ENCODE data around the gene PUM1. TPM values are rescaled to one million over a fixed set of nuclear protein-coding genes. Genes with fewer than 3 reads are reported as not detected.

PUM1 gene
- total RNA-seq, 1 experiment from 2014 or later = 43.3 TPM

GRCh38 chr1:30948278-30948677 lies 117.2 kb downstream of the PUM1 start:
- H3K9ac ChIP-seq (ENCODE audit: low read length) = no peak overlapping the region
- H3F3A ChIP-seq (ENCODE audit: low read length, unreplicated experiment) = no peaks in the 10 kb centered on the region
- intact Hi-C loops (cut with micrococcal nuclease) = no loop called here
- ATAC-seq = no peak
- no peak overlapping the region for H2AFZ ChIP-seq (ENCODE audit: low read length)
- H3K36me3 ChIP-seq (ENCODE audit: low read depth, low read length) = peaks cover 76% of the 10 kb centered on the region
- no peaks in the 10 kb centered on the region for H3K27me3 ChIP-seq (ENCODE audit: low read length)
- H3K4me3 ChIP-seq (ENCODE audit: low read length) = no peak overlapping the region
- H3K9me2 ChIP-seq (replicated peaks; ENCODE audit: low read length) = no peaks in the 10 kb centered on the region
- H4K20me1 ChIP-seq (ENCODE audit: low read length) = no peaks in the 10 kb centered on the region
- ChIA-PET POLR2A (ENCODE audit: unreplicated experiment) (no interaction called here), CTCF (no interaction called here)
- H3K27ac ChIP-seq (ENCODE audit: low read length) = no peak overlapping the region
- TF ChIP-seq EZH2phosphoT487 (IDR thresholded peaks at IDR 0.05; ENCODE audit: borderline replicate concordance, low read length) = no peak
- TF ChIP-seq, protein P1, sequence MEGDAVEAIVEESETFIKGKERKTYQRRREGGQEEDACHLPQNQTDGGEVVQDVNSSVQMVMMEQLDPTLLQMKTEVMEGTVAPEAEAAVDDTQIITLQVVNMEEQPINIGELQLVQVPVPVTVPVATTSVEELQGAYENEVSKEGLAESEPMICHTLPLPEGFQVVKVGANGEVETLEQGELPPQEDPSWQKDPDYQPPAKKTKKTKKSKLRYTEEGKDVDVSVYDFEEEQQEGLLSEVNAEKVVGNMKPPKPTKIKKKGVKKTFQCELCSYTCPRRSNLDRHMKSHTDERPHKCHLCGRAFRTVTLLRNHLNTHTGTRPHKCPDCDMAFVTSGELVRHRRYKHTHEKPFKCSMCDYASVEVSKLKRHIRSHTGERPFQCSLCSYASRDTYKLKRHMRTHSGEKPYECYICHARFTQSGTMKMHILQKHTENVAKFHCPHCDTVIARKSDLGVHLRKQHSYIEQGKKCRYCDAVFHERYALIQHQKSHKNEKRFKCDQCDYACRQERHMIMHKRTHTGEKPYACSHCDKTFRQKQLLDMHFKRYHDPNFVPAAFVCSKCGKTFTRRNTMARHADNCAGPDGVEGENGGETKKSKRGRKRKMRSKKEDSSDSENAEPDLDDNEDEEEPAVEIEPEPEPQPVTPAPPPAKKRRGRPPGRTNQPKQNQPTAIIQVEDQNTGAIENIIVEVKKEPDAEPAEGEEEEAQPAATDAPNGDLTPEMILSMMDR (conservative IDR thresholded peaks at IDR 0.05; ENCODE audit: low read depth, low read length) = no peak
- no peak for TF ChIP-seq EZH2 (IDR thresholded peaks at IDR 0.05; ENCODE audit: low read length, unreplicated experiment)
- DNase-seq = no peak
- H3K4me2 ChIP-seq (ENCODE audit: low read length) = no peak overlapping the region
- BruUV-seq (replicated peaks) = no TSS peak
- H3K9me3 ChIP-seq (ENCODE audit: low read length) = no peaks in the 10 kb centered on the region
- no peaks in the 10 kb centered on the region for H3K4me1 ChIP-seq (ENCODE audit: insufficient read depth, low read length)
- no peaks in the 10 kb centered on the region for H3K79me2 ChIP-seq (ENCODE audit: low read length)

DNA sequence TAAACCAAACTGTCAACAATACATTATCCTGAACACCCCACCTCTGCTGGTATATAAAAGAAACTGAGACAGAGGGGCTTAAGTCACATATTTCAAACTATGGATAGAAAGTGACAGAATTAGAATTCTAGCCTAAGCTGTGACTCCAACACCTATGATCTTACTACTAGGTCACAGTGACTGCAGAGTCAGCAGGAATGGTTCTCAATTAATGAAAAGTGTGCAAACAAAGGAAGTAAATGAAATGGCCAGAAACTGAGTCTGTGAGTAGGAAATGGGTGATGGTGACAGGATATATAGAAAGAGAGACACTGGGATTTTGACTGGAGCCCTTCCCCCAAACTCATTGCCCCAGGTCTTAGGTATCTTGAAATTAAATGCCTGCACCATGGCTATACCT lies 118.3 kb downstream of the PUM1 start:
- no TSS peak for BruUV-seq (replicated peaks)
- ATAC-seq (no peak), DNase-seq (no peak)
- no peaks in the 10 kb centered on the region for H3K9me3 ChIP-seq (ENCODE audit: low read length)
- H3K4me2 ChIP-seq (ENCODE audit: low read length) = no peak overlapping the region
- H3K9me2 ChIP-seq (replicated peaks; ENCODE audit: low read length) = no peaks in the 10 kb centered on the region
- H3K36me3 ChIP-seq (ENCODE audit: low read depth, low read length) = peaks cover 78% of the 10 kb centered on the region
- ChIA-PET POLR2A (ENCODE audit: unreplicated experiment) (no interaction called here), CTCF (no interaction called here)
- H2AFZ ChIP-seq (ENCODE audit: low read length) = no peak overlapping the region
- H3K9ac ChIP-seq (ENCODE audit: low read length) = no peak overlapping the region
- H3F3A ChIP-seq (ENCODE audit: low read length, unreplicated experiment) = no peaks in the 10 kb centered on the region
- H4K20me1 ChIP-seq (ENCODE audit: low read length) = no peaks in the 10 kb centered on the region
- no peaks in the 10 kb centered on the region for H3K27me3 ChIP-seq (ENCODE audit: low read length)
- H3K4me3 ChIP-seq (ENCODE audit: low read length) = no peak overlapping the region
- H3K4me1 ChIP-seq (ENCODE audit: insufficient read depth, low read length) = no peaks in the 10 kb centered on the region
- TF ChIP-seq, protein P1 (conservative IDR thresholded peaks at IDR 0.05; ENCODE audit: low read depth, low read length) = no peak
- no peak for TF ChIP-seq EZH2phosphoT487 (IDR thresholded peaks at IDR 0.05; ENCODE audit: borderline replicate concordance, low read length)
- no peak for TF ChIP-seq EZH2 (IDR thresholded peaks at IDR 0.05; ENCODE audit: low read length, unreplicated experiment)
- no peak overlapping the region for H3K27ac ChIP-seq (ENCODE audit: low read length)
- H3K79me2 ChIP-seq (ENCODE audit: low read length) = no peaks in the 10 kb centered on the region
- intact Hi-C loops (cut with micrococcal nuclease) = no loop called here

- Histone ChIP-seq H3K9me2 (replicated peaks; ENCODE audit: low read length) (no peaks in the 10 kb centered on the region), H3K9ac (ENCODE audit: low read length) (no peak overlapping the region), H4K20me1 (ENCODE audit: low read length) (no peaks in the 10 kb centered on the region), H3K36me3 (ENCODE audit: low read depth, low read length) (peaks cover 66% of the 10 kb centered on the region), H3K4me3 (ENCODE audit: low read length) (no peak overlapping the region), H3K27me3 (ENCODE audit: low read length) (no peaks in the 10 kb centered on the region), H3F3A (ENCODE audit: low read length, unreplicated experiment) (no peaks in the 10 kb centered on the region), H2AFZ (ENCODE audit: low read length) (no peak overlapping the region), H3K27ac (ENCODE audit: low read length) (no peak overlapping the region), H3K4me1 (ENCODE audit: insufficient read depth, low read length) (no peaks in the 10 kb centered on the region), H3K9me3 (ENCODE audit: low read length) (no peaks in the 10 kb centered on the region), H3K4me2 (ENCODE audit: low read length) (no peak overlapping the region), H3K79me2 (ENCODE audit: low read length) (no peaks in the 10 kb centered on the region)
- BruUV-seq (replicated peaks) = no TSS peak
- ATAC-seq (no peak), DNase-seq (no peak)
- intact Hi-C loops (cut with micrococcal nuclease) = no loop called here
- POLR2A ChIA-PET (ENCODE audit: unreplicated experiment) = interaction anchor here (0.6 kb wide), 1 partner anchor 364 kb away, joined by 3 read pairs; no protein-coding TSS in a partner anchor
- CTCF ChIA-PET = no interaction called here
- TF ChIP-seq EZH2 (IDR thresholded peaks at IDR 0.05; ENCODE audit: low read length, unreplicated experiment) = no peak
- TF ChIP-seq EZH2phosphoT487 (IDR thresholded peaks at IDR 0.05; ENCODE audit: borderline replicate concordance, low read length) = no peak
- TF ChIP-seq, protein P1 (conservative IDR thresholded peaks at IDR 0.05; ENCODE audit: low read depth, low read length) = no peak
Measured at GRCh38 chr1:30942326-30942963, 123.1 kb downstream of the PUM1 start.
